Measurements from ENCODE around the gene NEU1.
A peak's percentile ranks its signal among the peaks of the same experiment; 100 is the strongest.

The NEU1 gene

GRCh38 chr6:31878726-31879125 lies 16.1 kb upstream of the NEU1 start, which contains the start of gene SLC44A4:
SLC44A4 (minus strand) TSS chr6:31878997; CDS start chr6:31878980, 17 bp downstream.
- no peaks in the 10 kb centered on the region for H3K9me3 ChIP-seq (ENCODE audit: control insufficient read depth, low read length)
- H3K4me3 ChIP-seq (ENCODE audit: low read depth, low read length) = no peak within 1 kb of the TSS
- no peaks in the 10 kb centered on the region for H3K36me3 ChIP-seq (ENCODE audit: control insufficient read depth, insufficient read depth, low read length)
- H3K4me2 ChIP-seq (ENCODE audit: low read length) = no peak within 1 kb of the TSS
- no peak within 1 kb of the TSS for H3K27ac ChIP-seq
- no peaks in the 10 kb centered on the region for H3K79me2 ChIP-seq
- no peak within 1 kb of the TSS for H3K9ac ChIP-seq
- H3K4me1 ChIP-seq = no peaks in the 10 kb centered on the region
- TF ChIP-seq, protein P1, sequence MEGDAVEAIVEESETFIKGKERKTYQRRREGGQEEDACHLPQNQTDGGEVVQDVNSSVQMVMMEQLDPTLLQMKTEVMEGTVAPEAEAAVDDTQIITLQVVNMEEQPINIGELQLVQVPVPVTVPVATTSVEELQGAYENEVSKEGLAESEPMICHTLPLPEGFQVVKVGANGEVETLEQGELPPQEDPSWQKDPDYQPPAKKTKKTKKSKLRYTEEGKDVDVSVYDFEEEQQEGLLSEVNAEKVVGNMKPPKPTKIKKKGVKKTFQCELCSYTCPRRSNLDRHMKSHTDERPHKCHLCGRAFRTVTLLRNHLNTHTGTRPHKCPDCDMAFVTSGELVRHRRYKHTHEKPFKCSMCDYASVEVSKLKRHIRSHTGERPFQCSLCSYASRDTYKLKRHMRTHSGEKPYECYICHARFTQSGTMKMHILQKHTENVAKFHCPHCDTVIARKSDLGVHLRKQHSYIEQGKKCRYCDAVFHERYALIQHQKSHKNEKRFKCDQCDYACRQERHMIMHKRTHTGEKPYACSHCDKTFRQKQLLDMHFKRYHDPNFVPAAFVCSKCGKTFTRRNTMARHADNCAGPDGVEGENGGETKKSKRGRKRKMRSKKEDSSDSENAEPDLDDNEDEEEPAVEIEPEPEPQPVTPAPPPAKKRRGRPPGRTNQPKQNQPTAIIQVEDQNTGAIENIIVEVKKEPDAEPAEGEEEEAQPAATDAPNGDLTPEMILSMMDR (IDR thresholded peaks at IDR 0.05) = no peak
- peak within 1 kb of the TSS; percentile 50 for H2AFZ ChIP-seq
- no peaks in the 10 kb centered on the region for H3K27me3 ChIP-seq (ENCODE audit: control insufficient read depth, insufficient read depth, low read length)

- TF ChIP-seq, protein P1 (IDR thresholded peaks at IDR 0.05) = no peak
- no peak overlapping the region for H3K9ac ChIP-seq
- no peaks in the 10 kb centered on the region for H3K27me3 ChIP-seq (ENCODE audit: control insufficient read depth, insufficient read depth, low read length)
- H3K36me3 ChIP-seq (ENCODE audit: control insufficient read depth, insufficient read depth, low read length) = no peaks in the 10 kb centered on the region
- H3K4me3 ChIP-seq (ENCODE audit: low read depth, low read length) = no peak overlapping the region
- H3K79me2 ChIP-seq = no peaks in the 10 kb centered on the region
- H3K27ac ChIP-seq = no peak overlapping the region
- H3K4me1 ChIP-seq = no peaks in the 10 kb centered on the region
- H3K9me3 ChIP-seq (ENCODE audit: control insufficient read depth, low read length) = no peaks in the 10 kb centered on the region
- H3K4me2 ChIP-seq (ENCODE audit: low read length) = no peak overlapping the region
- no peak overlapping the region for H2AFZ ChIP-seq
These were observed 15.6 kb upstream of the NEU1 start for GRCh38 chr6:31878222-31878621.

GRCh38 chr6:31877651-31878161 lies 15.1 kb upstream of the NEU1 start:
- no peak overlapping the region for H3K27ac ChIP-seq
- H3K4me1 ChIP-seq = no peaks in the 10 kb centered on the region
- H2AFZ ChIP-seq = peak overlapping the region; percentile 50
- TF ChIP-seq, protein P1 (IDR thresholded peaks at IDR 0.05) = no peak
- H3K4me2 ChIP-seq (ENCODE audit: low read length) = no peak overlapping the region
- no peaks in the 10 kb centered on the region for H3K79me2 ChIP-seq
- no peak overlapping the region for H3K4me3 ChIP-seq (ENCODE audit: low read depth, low read length)
- no peaks in the 10 kb centered on the region for H3K36me3 ChIP-seq (ENCODE audit: control insufficient read depth, insufficient read depth, low read length)
- H3K9ac ChIP-seq = no peak overlapping the region
- no peaks in the 10 kb centered on the region for H3K9me3 ChIP-seq (ENCODE audit: control insufficient read depth, low read length)
- H3K27me3 ChIP-seq (ENCODE audit: control insufficient read depth, insufficient read depth, low read length) = no peaks in the 10 kb centered on the region

DNA sequence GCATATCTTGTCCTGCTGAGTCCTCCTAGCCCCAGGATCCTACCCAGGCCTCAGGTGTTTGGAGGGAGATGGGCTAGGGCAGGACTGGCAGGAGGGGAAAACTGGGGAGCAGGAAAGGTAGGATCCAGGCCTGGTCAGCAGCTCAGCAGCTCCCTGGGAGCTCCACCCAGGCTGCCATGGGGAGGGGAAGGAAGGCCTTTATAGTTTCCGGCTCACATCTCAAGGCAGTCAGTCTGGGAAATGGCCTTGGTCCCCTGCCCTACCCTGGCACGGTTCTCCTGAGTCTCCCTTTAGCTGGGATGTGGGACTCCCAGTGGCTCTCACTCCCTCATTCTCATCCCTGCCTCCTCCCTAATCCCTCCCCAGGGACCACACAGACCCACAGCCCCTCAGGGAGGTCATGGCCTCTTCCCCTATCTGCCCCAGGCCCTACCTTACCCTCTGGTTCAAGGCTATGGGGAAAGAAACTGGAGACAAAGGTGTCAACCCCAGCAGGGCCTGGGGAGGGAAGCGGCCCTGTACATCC lies 14.6 kb upstream of the NEU1 start:
- TF ChIP-seq, protein P1 (IDR thresholded peaks at IDR 0.05) = no peak
- Histone ChIP-seq H3K27me3 (ENCODE audit: control insufficient read depth, insufficient read depth, low read length) (no peaks in the 10 kb centered on the region), H3K9me3 (ENCODE audit: control insufficient read depth, low read length) (no peaks in the 10 kb centered on the region), H3K79me2 (no peaks in the 10 kb centered on the region), H3K27ac (no peak overlapping the region), H3K9ac (no peak overlapping the region), H2AFZ (no peak overlapping the region), H3K4me3 (ENCODE audit: low read depth, low read length) (no peak overlapping the region), H3K4me2 (ENCODE audit: low read length) (no peak overlapping the region), H3K36me3 (ENCODE audit: control insufficient read depth, insufficient read depth, low read length) (no peaks in the 10 kb centered on the region), H3K4me1 (no peaks in the 10 kb centered on the region)

- no peaks in the 10 kb centered on the region for H3K79me2 ChIP-seq
- H3K9ac ChIP-seq = no peak overlapping the region
- H3K4me3 ChIP-seq (ENCODE audit: low read depth, low read length) = no peak overlapping the region
- no peaks in the 10 kb centered on the region for H3K9me3 ChIP-seq (ENCODE audit: control insufficient read depth, low read length)
- no peaks in the 10 kb centered on the region for H3K27me3 ChIP-seq (ENCODE audit: control insufficient read depth, insufficient read depth, low read length)
- no peak overlapping the region for H2AFZ ChIP-seq
- no peak overlapping the region for H3K4me2 ChIP-seq (ENCODE audit: low read length)
- H3K4me1 ChIP-seq = no peaks in the 10 kb centered on the region
- TF ChIP-seq, protein P1 (IDR thresholded peaks at IDR 0.05) = no peak
- no peak overlapping the region for H3K27ac ChIP-seq
- no peaks in the 10 kb centered on the region for H3K36me3 ChIP-seq (ENCODE audit: control insufficient read depth, insufficient read depth, low read length)
These were observed 13.7 kb upstream of the NEU1 start for GRCh38 chr6:31876357-31876756.
